GM18907 (cell line): ENCODE results near the gene MGAT5.

Experiments
- ATAC-seq: cut with Tn5 transposase; IDR thresholded peaks from one replicate; pipeline ENCODE4 v1.9.1; 2021; ENCODE audit warnings: mild to moderate bottlenecking, moderate library complexity; ENCODE audit not compliant: unreplicated experiment

The MGAT5 gene

GRCh38 chr2:134231301-134231964, 22.4 kb upstream of the MGAT5 start:
- ATAC-seq, result peak; percentile 27

DNA sequence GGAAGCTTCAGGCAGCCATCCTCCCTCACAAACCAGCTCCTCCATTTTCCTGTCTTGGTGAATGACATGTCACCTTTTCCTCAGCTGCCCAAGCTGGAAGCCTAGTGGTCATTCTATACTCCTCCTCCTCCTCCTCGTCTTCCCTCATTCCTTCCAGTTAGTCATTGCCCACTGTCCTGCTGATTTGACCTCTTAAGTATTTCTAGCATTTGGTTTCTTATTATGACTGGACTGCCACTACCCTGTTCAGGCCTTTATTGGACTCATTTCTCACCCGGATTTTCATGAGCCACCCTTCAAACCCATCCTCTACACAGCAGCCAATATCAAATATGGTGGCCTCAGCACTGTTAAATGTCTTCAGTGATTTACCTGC, 21.9 kb upstream of the MGAT5 start:
- ATAC-seq, result peak; percentile 18

- ATAC-seq, result peak; percentile 38
Measured at GRCh38 chr2:134232461-134232860, 21.4 kb upstream of the MGAT5 start.

DNA sequence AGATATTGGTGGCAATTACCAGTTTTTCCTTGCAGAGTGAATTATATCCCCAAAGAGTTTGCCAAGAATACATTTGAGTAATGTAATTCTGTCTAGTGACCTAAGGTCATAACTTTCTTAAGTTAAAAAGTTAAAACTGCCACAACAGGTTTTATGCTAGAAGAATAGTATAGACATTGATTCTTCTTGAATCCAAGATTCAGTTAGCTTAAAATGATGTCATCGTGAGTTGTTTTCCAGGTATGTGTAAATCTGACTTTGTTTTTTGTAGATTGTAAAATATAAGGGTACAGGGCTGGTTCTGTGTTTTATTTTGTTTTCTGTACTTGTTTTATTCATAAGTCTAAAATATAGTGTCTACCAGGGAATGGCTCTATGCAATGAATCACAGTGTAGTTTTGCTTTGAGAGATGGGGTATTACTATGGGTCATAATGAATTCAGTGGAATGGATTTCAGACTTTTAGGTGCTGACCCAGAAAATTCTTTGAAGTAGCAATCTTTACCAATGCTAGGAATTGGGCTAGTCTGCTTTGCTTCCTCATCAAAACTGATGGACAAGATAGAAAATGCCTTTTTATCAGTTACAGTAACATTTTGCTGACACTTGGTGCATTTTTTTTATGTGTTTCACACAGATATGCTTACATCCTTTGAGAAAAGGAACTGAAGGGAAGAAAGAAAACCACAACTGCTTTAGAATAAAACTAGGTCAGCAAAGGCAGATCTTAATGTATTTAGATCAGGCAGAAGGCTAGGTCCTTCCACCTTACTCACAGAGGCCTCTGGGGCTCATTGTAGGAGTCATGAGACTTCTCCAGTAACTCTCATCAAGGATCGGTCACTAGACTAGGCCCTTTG, 20.8 kb upstream of the MGAT5 start:
- peak; percentile 33 for ATAC-seq

DNA sequence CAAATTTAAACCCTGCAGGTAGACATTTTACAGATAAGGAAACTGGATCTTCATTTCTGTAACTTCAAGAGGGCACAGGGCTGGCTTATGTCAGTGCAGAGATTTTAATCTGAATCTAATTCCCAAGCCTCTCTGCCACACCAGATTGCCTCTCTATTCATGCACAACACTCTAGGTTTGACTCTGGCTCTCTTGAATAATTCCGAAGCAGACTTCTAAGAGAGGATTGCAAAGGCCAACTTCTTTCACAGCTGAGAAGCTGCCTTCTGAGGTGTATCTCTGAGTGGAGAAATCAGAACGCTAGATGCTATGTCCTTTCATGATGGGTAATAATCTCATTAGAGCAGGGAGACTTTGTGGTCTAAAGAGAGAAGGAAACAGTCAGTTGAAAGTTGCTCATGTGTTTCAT, 20.1 kb upstream of the MGAT5 start:
- ATAC-seq, result peak; percentile 64

DNA sequence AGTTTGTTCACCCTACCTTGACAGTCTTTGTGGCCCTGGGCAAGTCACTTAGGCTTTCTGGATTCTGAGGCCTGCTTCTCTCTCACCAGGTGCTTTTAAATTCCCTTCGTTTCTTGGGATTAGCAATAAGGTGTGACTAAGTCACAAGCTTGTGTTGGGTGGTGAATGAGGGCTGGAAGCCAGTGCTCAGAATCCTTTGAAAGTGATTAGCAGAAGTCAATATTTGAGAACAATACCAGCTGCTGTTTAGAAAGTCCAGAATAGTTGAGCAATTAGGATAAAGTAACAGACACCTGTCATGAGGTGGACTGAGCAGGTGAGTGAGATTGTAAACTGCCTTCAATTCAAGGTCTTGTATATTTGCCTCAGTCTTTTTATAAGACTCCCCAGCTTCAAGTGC, 19.3 kb upstream of the MGAT5 start:
- ATAC-seq, result no peak

DNA sequence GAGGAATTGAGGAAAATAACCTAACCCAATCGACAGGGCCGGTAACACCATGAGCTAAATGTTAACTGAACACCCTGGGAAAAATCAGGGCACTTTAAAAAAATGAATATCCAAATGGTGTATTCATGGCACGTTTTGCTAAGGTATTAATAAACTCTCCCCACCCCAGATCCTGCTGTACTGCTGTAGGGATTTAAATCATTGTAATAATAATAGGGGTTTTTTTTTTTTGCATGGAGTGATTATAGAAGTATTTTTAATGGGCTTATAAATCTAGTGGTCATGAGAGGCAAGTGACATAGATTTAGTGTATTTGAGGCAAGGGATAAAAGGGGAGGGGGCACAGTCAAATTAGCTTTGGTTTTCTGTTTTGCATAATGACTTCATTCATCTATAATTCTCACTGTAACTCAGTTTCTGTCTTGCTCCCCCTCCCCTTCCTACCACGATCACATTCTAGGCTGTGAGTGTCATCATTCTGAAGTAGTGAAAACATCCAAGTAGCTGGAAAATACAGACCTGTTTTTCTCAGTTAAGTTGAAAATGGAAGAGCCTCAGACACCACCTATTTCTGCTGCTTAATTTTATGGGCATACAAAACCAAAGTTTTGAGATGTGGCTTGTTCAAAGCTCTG, 18.2 kb upstream of the MGAT5 start:
- ATAC-seq, result no peak

DNA sequence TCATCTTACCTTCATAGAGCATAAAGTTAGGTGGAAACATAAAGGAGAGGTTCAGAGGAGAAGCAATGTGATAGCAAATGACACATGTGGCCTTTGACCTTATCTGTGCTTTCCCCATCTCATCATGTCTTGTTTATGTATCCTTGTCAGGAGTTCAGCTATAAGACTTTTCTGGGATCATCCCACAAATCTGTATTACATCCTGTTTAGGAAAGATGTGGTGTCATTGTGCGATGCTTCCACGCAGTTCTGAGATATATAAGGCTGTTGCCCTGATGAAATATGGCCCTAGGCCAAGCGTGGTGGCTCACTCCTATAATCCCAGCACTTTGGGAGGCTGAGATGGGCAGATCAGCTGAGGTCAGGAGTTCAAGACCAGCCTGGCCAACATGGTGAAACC, 15.5 kb upstream of the MGAT5 start:
- ATAC-seq, result no peak

DNA sequence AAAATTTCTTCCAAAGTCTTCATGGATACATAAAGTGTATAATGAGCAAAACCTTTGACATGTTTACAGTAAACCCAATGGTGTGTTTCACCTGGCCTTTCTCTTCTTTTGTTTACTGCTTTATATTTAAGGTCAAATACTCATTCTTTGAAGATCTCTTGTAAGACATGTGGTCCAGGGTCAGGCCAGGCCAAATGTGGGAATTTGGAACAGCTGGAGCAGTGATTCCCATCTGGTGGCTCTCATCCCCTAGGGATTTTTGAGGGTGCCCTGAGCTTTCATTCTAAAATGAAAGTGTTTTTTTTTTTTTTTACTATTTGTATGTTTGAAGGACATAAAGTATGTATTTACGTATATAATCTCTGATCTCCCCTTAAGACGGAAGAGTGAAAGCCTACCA, 13.8 kb upstream of the MGAT5 start:
- no peak for ATAC-seq

GRCh38 chr2:134241911-134242310, 12.0 kb upstream of the MGAT5 start:
- no peak for ATAC-seq

GRCh38 chr2:134243244-134243643, 10.6 kb upstream of the MGAT5 start:
- ATAC-seq, result no peak

DNA sequence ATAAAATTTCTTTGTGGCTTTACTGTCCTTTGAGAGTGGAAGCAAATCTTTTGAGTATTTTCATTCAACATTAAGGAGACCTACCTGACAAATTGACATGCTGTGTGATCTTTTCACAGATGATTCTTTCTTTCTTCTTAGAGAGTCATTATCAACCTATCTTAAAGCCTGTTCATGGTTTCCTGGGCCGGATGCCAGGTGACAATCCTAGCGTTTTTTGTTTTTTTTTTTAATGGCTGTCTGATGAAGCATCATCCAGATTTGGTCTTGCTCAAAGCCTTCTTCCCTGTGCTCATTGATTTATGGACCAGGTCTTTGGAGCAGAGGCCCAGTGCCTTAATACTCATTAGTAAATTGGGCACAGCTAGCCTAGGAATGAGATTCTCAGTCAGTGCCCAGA, 9.8 kb upstream of the MGAT5 start:
- no peak for ATAC-seq

- no peak for ATAC-seq
Measured at GRCh38 chr2:134244587-134244986, 9.3 kb upstream of the MGAT5 start.

- ATAC-seq, result no peak
Measured at GRCh38 chr2:134245340-134245984, 8.4 kb upstream of the MGAT5 start.

GRCh38 chr2:134246154-134246874, 7.6 kb upstream of the MGAT5 start:
- no peak for ATAC-seq

GRCh38 chr2:134247679-134248078, 6.2 kb upstream of the MGAT5 start:
- ATAC-seq, result peak; percentile 35

GRCh38 chr2:134248913-134249312, 5.0 kb upstream of the MGAT5 start:
- ATAC-seq, result no peak

DNA sequence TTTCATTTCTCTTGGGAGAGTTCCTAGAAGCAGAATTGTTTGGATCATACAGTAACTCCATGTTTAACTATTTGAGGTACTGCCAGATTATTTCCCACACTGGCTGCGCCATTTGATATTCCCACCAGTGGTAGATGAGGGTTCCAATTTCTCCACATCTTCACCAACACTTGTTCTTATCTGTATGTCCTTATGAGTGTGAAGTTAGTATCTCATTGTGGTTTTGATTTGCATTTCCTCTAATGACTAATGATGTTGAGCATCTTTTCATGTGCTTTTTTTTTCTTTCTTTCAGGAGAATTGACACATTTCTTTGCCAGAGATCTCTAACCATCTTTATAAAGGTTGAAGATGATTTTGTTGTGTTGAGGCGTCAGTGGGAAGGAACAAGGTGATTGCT, 4.1 kb upstream of the MGAT5 start:
- ATAC-seq, result no peak

- ATAC-seq, result no peak
Measured at GRCh38 chr2:134250840-134251461, 2.9 kb upstream of the MGAT5 start.

GRCh38 chr2:134252092-134252750, 1.7 kb upstream of the MGAT5 start:
- no peak for ATAC-seq
